C4-2B (cell line): Measurements from ENCODE around the gene MMADHC.

ENCODE experiments used
- H3K27ac ChIP-seq: fragments of 450-650 bp; 2 replicates; pipeline ENCODE4 v1.5.1; 2017
- CTCF ChIP-seq: fragments of 450-650 bp; conservative IDR thresholded peaks from 2 replicates; pipeline ENCODE4 v1.5.1; 2017; ENCODE audit warnings: mild to moderate bottlenecking
- ZFX ChIP-seq: fragments of 450-650 bp; IDR thresholded peaks from 2 replicates; pipeline ENCODE4 v1.6.1; 2017

The MMADHC gene

GRCh38 chr2:149544692-149545091 lies 42.9 kb downstream of the MMADHC start:
- no peak for TF ChIP-seq ZFX
- TF ChIP-seq CTCF, result no peak
- H3K27ac ChIP-seq, result no peak overlapping the region

GRCh38 chr2:149543845-149544244 lies 43.7 kb downstream of the MMADHC start:
- no peak for TF ChIP-seq ZFX
- TF ChIP-seq CTCF, result no peak

GRCh38 chr2:149540138-149540537 lies 47.4 kb downstream of the MMADHC start:
- no peak overlapping the region for H3K27ac ChIP-seq
- TF ChIP-seq ZFX (no peak), CTCF (no peak)

More at GRCh38 chr2:149543845-149544244, 43.7 kb downstream of the MMADHC start:
- no peak overlapping the region for H3K27ac ChIP-seq

GRCh38 chr2:149538138-149538833 lies 49.3 kb downstream of the MMADHC start:
- TF ChIP-seq CTCF, result no peak
- no peak for TF ChIP-seq ZFX
- H3K27ac ChIP-seq, result no peak overlapping the region

GRCh38 chr2:149537092-149537726 lies 50.4 kb downstream of the MMADHC start:
- TF ChIP-seq ZFX (no peak), CTCF (no peak)
- H3K27ac ChIP-seq, result no peak overlapping the region

- TF ChIP-seq CTCF (no peak), ZFX (no peak)
- H3K27ac ChIP-seq, result no peak overlapping the region
These were observed 50.9 kb downstream of the MMADHC start for GRCh38 chr2:149536649-149537048.

- TF ChIP-seq ZFX, result no peak
- TF ChIP-seq CTCF, result no peak
- no peak overlapping the region for H3K27ac ChIP-seq
These were observed 52.9 kb downstream of the MMADHC start for GRCh38 chr2:149534674-149535073.
